ENCODE measurements around the gene MRPL11. TPM values are rescaled to one million over a fixed set of nuclear protein-coding genes. Genes with fewer than 3 reads are reported as not detected.
"Not testable (repeated sequence)": the region's sequence is repeated elsewhere in the genome, so short reads cannot be mapped to it uniquely, and the experiment has no call there.

Gene MRPL11
- polyA plus RNA-seq, 1 of the 3 experiments (the other 2 are of a cell fraction): 45.6 TPM

GRCh38 chr11:66465373-66466224 lies 27.0 kb upstream of the MRPL11 start:
- TF ChIP-seq RAD21 (IDR thresholded peaks at IDR 0.05; ENCODE audit: low read length) (no peak), RXRA (IDR thresholded peaks at IDR 0.05; ENCODE audit: borderline replicate concordance, low read depth) (no peak), YY1 (IDR thresholded peaks at IDR 0.05; ENCODE audit: low read depth) (no peak), EZH2phosphoT487 (IDR thresholded peaks at IDR 0.05; ENCODE audit: borderline replicate concordance, low read depth) (no peak), USF2 (IDR thresholded peaks at IDR 0.05; ENCODE audit: borderline replicate concordance, low read depth, low read length) (no peak), RCOR1 (IDR thresholded peaks at IDR 0.05; ENCODE audit: low read length) (no peak), REST (IDR thresholded peaks at IDR 0.05; ENCODE audit: low read depth, low read length) (no peak), ELF1 (IDR thresholded peaks at IDR 0.05) (no peak)
- H3K4me3 ChIP-seq (ENCODE audit: low read depth in 2 of 2, low read length in 1 of 2): peak overlapping the region; percentile 76
- H3F3A ChIP-seq (replicated peaks; ENCODE audit: insufficient read depth): no peaks in the 10 kb centered on the region
- CTCF ChIA-PET: interaction anchor here (0.7 to 4.2 kb wide), 4 partner anchors 26 to 81 kb away, joined by 3 to 20 read pairs (median 12); partner anchors contain the start of gene MRPL11
- peak overlapping the region; percentile 95 for H3K4me2 ChIP-seq
- no peaks in the 10 kb centered on the region for H3K36me3 ChIP-seq (replicated peaks in 1 of 2; ENCODE audit: control insufficient read depth in 1 of 2, insufficient read depth in 2 of 2, low read length in 1 of 2)
- peak overlapping the region; percentile 94 for H2AFZ ChIP-seq (ENCODE audit: low read depth)
- POLR2A ChIA-PET: interaction anchor here (1.1 to 2.7 kb wide), 3 partner anchors 15 to 27 kb away, joined by 3 to 14 read pairs (median 8); partner anchors contain the start of genes DPP3 and MRPL11
- 63% methylated on average over 16 of the region's 19 CpGs for WGBS (ENCODE audit: low lambda C conversion rate)
- H3K27me3 ChIP-seq (ENCODE audit: insufficient read depth): no peaks in the 10 kb centered on the region
- no peak for DNase-seq
- peaks cover 5 to 18% of the 10 kb centered on the region in 2 experiments; a peak in 3 of 4 replicates for H3K4me1 ChIP-seq (ENCODE audit: control insufficient read depth in 1 of 2, insufficient read depth in 2 of 2, low read depth in 1 of 2, low read length in 1 of 2)
- H4K20me1 ChIP-seq (ENCODE audit: insufficient read depth): no peaks in the 10 kb centered on the region
- no peaks in the 10 kb centered on the region for H3K9me3 ChIP-seq
- peak overlapping the region; percentile 71; the same call in 1 of the 2 replicates for H3K9ac ChIP-seq
- peaks cover 8% of the 10 kb centered on the region; the same call in 1 of the 2 replicates for H3K79me2 ChIP-seq (ENCODE audit: insufficient read depth)
- no peaks in the 10 kb centered on the region for H3K9me2 ChIP-seq
- no peak overlapping the region; a peak in 1 of 4 replicates for H3K27ac ChIP-seq (ENCODE audit: low read depth in 2 of 2, low read length in 1 of 2)

DNA sequence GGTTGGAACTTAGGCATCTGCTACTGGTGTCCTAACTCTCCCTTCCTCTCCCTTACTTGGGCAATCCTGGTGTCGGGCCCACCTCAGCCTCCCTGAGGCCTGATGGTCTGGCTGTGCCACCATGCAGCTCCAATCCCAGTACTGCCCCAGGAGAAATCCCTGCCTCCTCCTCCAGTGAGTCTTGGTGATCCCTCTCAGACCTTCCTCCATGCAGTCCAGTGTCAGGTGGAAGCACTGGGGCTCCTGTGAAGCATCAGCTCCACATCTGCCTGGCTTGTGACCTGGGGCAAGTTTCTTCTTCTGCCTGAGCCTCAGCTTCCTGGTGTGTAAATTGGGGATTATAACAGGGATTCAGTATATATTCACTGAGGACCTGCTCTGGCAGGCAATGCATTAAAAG lies 26.3 kb upstream of the MRPL11 start:
- POLR2A ChIA-PET: no interaction called here
- 80% methylated on average over 1 of the region's 1 CpG for WGBS (ENCODE audit: low lambda C conversion rate)

GRCh38 chr11:66464116-66464515 lies 25.5 kb upstream of the MRPL11 start:
- WGBS (ENCODE audit: low lambda C conversion rate): 91% methylated on average over 5 of the region's 5 CpGs
- H3K4me3 ChIP-seq (ENCODE audit: low read depth in 2 of 2, low read length in 1 of 2); H2AFZ ChIP-seq (ENCODE audit: low read depth); POLR2A ChIA-PET; H3K36me3 ChIP-seq (replicated peaks in 1 of 2; ENCODE audit: control insufficient read depth in 1 of 2, insufficient read depth in 2 of 2, low read length in 1 of 2); H3K27me3 ChIP-seq (ENCODE audit: insufficient read depth); H3F3A ChIP-seq (replicated peaks; ENCODE audit: insufficient read depth); H3K9me3 ChIP-seq; H3K4me2 ChIP-seq; H3K79me2 ChIP-seq (ENCODE audit: insufficient read depth); DNase-seq; H4K20me1 ChIP-seq (ENCODE audit: insufficient read depth); H3K27ac ChIP-seq (ENCODE audit: low read depth in 2 of 2, low read length in 1 of 2); H3K9me2 ChIP-seq; H3K9ac ChIP-seq: not testable (repeated sequence)
- CTCF ChIA-PET: interaction anchor here (0.9 kb wide), 1 partner anchor 14 kb away, joined by 3 read pairs; no protein-coding TSS in a partner anchor
- peaks cover 5 to 18% of the 10 kb centered on the region in 2 experiments; a peak in 3 of 4 replicates for H3K4me1 ChIP-seq (ENCODE audit: control insufficient read depth in 1 of 2, insufficient read depth in 2 of 2, low read depth in 1 of 2, low read length in 1 of 2)

More for the DNA sequence above, 26.3 kb upstream of the MRPL11 start:
- H3K4me1 ChIP-seq (ENCODE audit: control insufficient read depth in 1 of 2, insufficient read depth in 2 of 2, low read depth in 1 of 2, low read length in 1 of 2): peaks cover 5 to 18% of the 10 kb centered on the region in 2 experiments; a peak in 3 of 4 replicates
- CTCF ChIA-PET: interaction anchor here (0.9 to 4.2 kb wide), 4 partner anchors 14 to 66 kb away, joined by 3 to 20 read pairs (median 12); partner anchors contain the start of gene MRPL11
- no peak overlapping the region for H3K27ac ChIP-seq (ENCODE audit: low read depth in 2 of 2, low read length in 1 of 2)
- H3K9me2 ChIP-seq: no peaks in the 10 kb centered on the region
- no peak overlapping the region for H3K9ac ChIP-seq
- H3K79me2 ChIP-seq (ENCODE audit: insufficient read depth): peaks cover 8% of the 10 kb centered on the region; the same call in 1 of the 2 replicates
- TF ChIP-seq EP300 (IDR thresholded peaks at IDR 0.05; ENCODE audit: borderline replicate concordance in 1 of 2, low read depth in 1 of 2, low read length in 1 of 2) (no peak), FOXM1 (IDR thresholded peaks at IDR 0.05; ENCODE audit: low read depth) (no peak), NFIC (IDR thresholded peaks at IDR 0.05; ENCODE audit: borderline replicate concordance) (no peak), IRF3 (IDR thresholded peaks at IDR 0.05; ENCODE audit: low read depth, low read length) (no peak), TCF12 (IDR thresholded peaks at IDR 0.05) (no peak), RXRA (IDR thresholded peaks at IDR 0.05; ENCODE audit: borderline replicate concordance, low read depth) (no peak)
- no peak overlapping the region for H3K4me3 ChIP-seq (ENCODE audit: low read depth in 2 of 2, low read length in 1 of 2)
- no peaks in the 10 kb centered on the region for H3F3A ChIP-seq (replicated peaks; ENCODE audit: insufficient read depth)
- H3K9me3 ChIP-seq: no peaks in the 10 kb centered on the region
- H2AFZ ChIP-seq (ENCODE audit: low read depth): no peak overlapping the region
- no peaks in the 10 kb centered on the region for H3K36me3 ChIP-seq (replicated peaks in 1 of 2; ENCODE audit: control insufficient read depth in 1 of 2, insufficient read depth in 2 of 2, low read length in 1 of 2)
- no peaks in the 10 kb centered on the region for H3K27me3 ChIP-seq (ENCODE audit: insufficient read depth)
- DNase-seq: no peak
- H3K4me2 ChIP-seq: no peak overlapping the region
- H4K20me1 ChIP-seq (ENCODE audit: insufficient read depth): no peaks in the 10 kb centered on the region

All from SK-N-SH (cell line).